Nephron (organoid): Measurements from ENCODE around the gene BAIAP2L1.
"Not testable (repeated sequence)": the region's sequence is repeated elsewhere in the genome, so short reads cannot be mapped to it uniquely, and the experiment has no call there.

Experiments
- H3K27ac Mint-ChIP-seq, 3 experiments: 2 replicates each; pipeline ENCODE4 v1.8.0; 2020; ENCODE audit warnings: mixed read lengths in 3 of 3, mild to moderate bottlenecking in 2 of 3, moderate library complexity in 1 of 3
- H3K27me3 Mint-ChIP-seq: 2 replicates; pipeline ENCODE4 v1.8.0; 2021; ENCODE audit warnings: low read depth, mild to moderate bottlenecking, moderate library complexity, mixed read lengths
- H3K36me3 Mint-ChIP-seq: 2 replicates; pipeline ENCODE4 v1.8.0; 2020; ENCODE audit warnings: low read depth, mixed read lengths
- H3K4me1 Mint-ChIP-seq: 2 replicates; pipeline ENCODE4 v1.8.0; 2020; ENCODE audit warnings: mixed read lengths
- H3K4me3 Mint-ChIP-seq, 3 experiments: 2 replicates each; pipeline ENCODE4 v1.8.0; 2020; ENCODE audit warnings: mild to moderate bottlenecking in 3 of 3, mixed read lengths in 3 of 3, moderate library complexity in 2 of 3
- H3K9me3 Mint-ChIP-seq: 2 replicates; pipeline ENCODE4 v1.8.0; 2020; ENCODE audit warnings: mixed read lengths
- TF ChIP-seq, protein P1 (sequence below), 3 experiments: fragments of 200-600 bp; sonication (generic); IDR thresholded peaks; one replicate each; pipeline ENCODE4 v1.5.0; 2021; ENCODE audit warnings: antibody characterized with exemption in 3 of 3; ENCODE audit not compliant: unreplicated experiment in 3 of 3

BAIAP2L1 gene

DNA sequence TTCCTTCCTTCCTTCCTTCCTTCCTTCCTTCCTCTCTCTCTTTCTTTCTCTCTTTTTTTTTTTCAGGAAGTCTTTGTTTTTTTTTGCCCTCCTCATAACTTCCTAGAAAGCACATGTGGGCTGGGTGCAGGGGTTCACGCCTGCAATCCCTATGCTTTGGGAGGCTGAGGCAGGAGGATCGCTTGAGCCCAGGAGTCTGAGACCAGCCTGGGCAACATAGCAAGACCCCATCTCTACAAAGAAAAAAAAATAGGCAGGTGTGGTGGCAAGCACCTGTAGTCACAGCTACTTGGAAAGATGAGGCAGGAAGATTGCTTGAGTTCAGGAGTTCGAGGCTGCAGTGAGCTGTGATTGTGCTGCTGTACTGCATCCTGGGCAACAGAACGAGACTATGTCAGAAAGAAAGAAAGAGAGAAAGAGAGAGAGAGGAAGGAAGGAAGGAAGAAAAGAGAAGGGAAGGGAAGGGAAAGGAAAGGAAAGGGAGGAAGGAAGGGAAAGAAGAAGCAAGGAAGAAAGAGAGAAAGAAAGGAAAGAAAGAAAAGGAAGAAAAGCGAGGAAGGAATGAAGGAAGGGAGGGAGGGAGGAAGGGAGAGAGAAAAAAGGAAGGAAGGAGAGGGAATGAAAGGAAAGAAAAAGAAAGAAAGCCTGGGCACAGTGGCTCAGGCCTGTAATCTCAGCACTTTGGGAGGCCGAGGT, 13.5 kb upstream of the BAIAP2L1 start:
- Mint-ChIP-seq H3K36me3 (no peaks in the 10 kb centered on the region), H3K9me3 (no peaks in the 10 kb centered on the region)

DNA sequence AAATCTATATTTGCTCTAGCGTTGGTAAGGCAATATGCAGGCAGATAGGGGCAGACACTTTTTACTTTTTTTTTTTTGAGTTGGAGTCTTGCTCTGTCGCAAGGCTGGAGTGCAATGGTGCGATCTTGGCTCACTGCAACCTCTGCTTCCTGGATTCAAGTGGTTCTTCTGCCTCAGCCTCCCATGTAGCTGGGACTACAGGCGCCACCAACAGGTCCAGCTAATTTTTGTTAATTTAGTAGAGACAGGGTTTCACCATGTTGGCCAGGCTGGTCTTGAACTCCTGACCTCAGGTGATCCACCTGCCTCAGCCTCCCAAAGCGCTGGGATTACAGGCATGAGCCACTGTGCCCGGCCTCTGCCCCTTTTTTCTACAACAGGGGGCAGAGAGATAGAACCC, 12.8 kb upstream of the BAIAP2L1 start:
- not testable (repeated sequence) for H3K4me1 Mint-ChIP-seq, H3K9me3 Mint-ChIP-seq, H3K36me3 Mint-ChIP-seq, H3K4me3 Mint-ChIP-seq, H3K27ac Mint-ChIP-seq
- H3K27me3 Mint-ChIP-seq, result peaks cover 23% of the 10 kb centered on the region

More for the DNA sequence above, 13.5 kb upstream of the BAIAP2L1 start:
- TF ChIP-seq, protein P1, sequence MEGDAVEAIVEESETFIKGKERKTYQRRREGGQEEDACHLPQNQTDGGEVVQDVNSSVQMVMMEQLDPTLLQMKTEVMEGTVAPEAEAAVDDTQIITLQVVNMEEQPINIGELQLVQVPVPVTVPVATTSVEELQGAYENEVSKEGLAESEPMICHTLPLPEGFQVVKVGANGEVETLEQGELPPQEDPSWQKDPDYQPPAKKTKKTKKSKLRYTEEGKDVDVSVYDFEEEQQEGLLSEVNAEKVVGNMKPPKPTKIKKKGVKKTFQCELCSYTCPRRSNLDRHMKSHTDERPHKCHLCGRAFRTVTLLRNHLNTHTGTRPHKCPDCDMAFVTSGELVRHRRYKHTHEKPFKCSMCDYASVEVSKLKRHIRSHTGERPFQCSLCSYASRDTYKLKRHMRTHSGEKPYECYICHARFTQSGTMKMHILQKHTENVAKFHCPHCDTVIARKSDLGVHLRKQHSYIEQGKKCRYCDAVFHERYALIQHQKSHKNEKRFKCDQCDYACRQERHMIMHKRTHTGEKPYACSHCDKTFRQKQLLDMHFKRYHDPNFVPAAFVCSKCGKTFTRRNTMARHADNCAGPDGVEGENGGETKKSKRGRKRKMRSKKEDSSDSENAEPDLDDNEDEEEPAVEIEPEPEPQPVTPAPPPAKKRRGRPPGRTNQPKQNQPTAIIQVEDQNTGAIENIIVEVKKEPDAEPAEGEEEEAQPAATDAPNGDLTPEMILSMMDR (IDR thresholded peaks at IDR 0.05; ENCODE audit: unreplicated experiment in 3 of 3), result no peak
- Mint-ChIP-seq H3K4me1 (no peaks in the 10 kb centered on the region), H3K27ac (no peak overlapping the region), H3K4me3 (no peak overlapping the region), H3K27me3 (peaks cover 23% of the 10 kb centered on the region)

DNA sequence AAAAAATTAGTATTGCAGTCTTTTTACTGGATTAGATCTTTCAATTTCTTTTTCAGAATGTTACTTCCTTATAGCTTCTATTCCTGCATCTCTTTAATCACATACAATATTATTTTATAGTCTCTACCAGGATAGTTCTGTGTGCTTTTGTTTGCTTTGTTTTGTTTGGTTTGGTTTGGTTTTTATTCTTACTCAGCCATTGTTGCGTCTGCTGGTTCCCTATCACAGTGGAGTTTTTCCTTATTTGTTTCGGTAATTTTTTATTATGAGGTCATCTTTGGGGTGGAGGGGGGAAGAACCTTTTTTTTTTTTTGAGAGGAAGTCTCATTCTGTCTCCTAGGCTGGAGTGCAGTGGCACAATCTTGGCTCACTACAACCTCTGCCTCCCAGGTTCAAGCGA, 9.0 kb upstream of the BAIAP2L1 start:
- Mint-ChIP-seq H3K36me3 (no peaks in the 10 kb centered on the region), H3K27ac (no peak overlapping the region), H3K27me3 (peaks cover 21% of the 10 kb centered on the region), H3K4me1 (no peaks in the 10 kb centered on the region), H3K4me3 (no peak overlapping the region), H3K9me3 (no peaks in the 10 kb centered on the region)
- TF ChIP-seq, protein P1 (IDR thresholded peaks at IDR 0.05; ENCODE audit: unreplicated experiment in 3 of 3), result no peak

DNA sequence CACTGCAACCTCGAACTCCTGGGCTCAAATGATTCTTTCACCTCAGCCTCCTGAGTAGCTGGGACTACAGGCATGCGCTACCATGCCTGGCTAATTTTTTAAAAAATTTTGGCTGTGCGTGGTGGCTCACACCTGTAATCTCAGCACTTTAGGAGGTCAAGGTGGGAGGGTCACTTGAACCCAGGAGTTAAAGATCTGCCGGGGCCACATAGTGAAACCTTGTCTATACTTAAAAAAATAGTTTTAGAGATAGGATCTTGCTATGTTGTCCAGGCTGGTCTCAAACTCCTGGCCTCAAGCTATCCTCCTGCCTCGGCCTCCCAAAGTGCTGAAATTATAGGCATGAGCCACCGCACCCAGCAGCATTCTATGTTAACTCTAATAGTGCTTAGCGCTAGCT, 7.3 kb upstream of the BAIAP2L1 start:
- not testable (repeated sequence) for H3K4me1 Mint-ChIP-seq, H3K27ac Mint-ChIP-seq, H3K9me3 Mint-ChIP-seq, H3K4me3 Mint-ChIP-seq, H3K36me3 Mint-ChIP-seq
- peaks cover 30% of the 10 kb centered on the region for H3K27me3 Mint-ChIP-seq

DNA sequence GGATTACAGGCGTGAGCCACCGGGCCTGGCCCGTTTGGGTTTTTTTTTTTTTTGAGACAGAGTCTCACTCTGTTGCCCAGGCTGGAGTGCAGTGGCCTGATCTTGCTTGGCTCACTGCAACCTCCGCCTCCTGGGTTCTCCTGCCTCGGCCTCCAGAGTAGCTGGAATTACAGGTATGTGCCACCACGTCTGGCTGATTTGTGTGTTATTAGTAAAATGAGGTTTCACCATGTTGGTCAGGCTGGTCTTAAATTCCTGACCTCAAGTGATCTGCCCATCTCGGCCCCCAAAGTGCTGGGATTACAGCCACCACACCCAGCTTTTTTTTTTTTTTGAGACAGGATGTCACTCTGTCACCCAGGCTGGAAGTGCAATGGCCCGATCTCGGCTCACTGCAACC, 5.9 kb upstream of the BAIAP2L1 start:
- H3K4me3 Mint-ChIP-seq, result no peak overlapping the region
- H3K36me3 Mint-ChIP-seq, result no peaks in the 10 kb centered on the region
- peaks cover 42% of the 10 kb centered on the region for H3K27me3 Mint-ChIP-seq
- TF ChIP-seq, protein P1 (IDR thresholded peaks at IDR 0.05; ENCODE audit: unreplicated experiment in 3 of 3), result no peak
- no peaks in the 10 kb centered on the region for H3K4me1 Mint-ChIP-seq
- H3K27ac Mint-ChIP-seq, result no peak overlapping the region
- H3K9me3 Mint-ChIP-seq, result no peaks in the 10 kb centered on the region

DNA sequence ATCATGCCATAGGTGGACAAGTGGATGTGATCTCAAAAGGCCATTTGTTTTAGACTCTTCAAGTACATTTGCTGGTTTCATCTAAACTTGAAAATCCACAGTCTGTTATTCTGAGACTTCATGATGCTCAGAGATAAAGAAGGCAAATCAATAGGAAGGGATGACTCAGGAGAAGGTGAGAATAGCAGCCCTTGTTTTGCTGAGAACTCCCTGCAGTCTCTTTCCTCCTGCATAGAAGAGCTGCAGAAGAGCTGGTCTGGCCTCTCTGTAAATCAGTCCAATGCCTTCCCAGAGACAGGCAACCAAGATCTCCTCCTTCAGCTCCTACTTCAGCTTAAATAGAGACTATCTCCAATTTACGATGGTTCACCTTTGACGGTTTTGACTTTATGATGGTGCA, 4.0 kb upstream of the BAIAP2L1 start:
- Mint-ChIP-seq H3K27ac (no peak overlapping the region), H3K4me1 (peaks cover under 1% of the 10 kb centered on the region), H3K27me3 (peaks cover 43% of the 10 kb centered on the region), H3K36me3 (no peaks in the 10 kb centered on the region), H3K9me3 (no peaks in the 10 kb centered on the region), H3K4me3 (no peak overlapping the region)
- TF ChIP-seq, protein P1 (IDR thresholded peaks at IDR 0.05; ENCODE audit: unreplicated experiment in 3 of 3), result no peak

DNA sequence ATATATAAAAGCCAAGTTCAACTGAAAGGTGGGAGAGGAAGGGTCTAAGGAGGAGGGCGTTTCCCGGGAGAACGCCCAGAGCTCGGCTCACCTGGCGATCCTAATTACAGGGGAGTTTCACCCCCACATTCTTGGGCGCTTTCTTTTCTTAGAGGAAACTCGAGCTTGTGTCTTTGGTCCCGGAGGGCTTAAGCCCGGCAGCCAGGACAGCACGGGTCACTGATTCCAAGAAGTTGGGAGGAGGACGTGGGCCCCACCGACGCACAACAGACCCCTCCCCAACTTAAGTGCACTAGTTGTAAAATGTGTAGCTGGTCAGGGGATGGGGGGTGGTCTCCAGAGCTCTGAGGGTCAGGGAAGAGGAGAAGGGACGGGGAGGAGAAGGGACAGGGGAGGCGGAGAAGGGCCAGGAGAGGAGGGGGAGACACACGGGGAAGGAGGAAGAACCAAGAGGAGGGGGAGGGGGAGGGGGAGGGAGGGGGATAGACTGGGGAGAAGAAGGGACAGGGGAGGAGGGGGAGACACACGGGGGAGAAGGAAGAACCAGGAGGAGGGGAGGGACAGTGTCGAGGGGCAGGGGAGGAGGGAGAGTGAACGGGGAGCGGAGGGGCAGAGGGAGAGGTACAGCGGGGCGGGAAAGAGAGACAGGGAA, 874 bp downstream of the BAIAP2L1 start:
- Mint-ChIP-seq H3K9me3 (no peaks in the 10 kb centered on the region), H3K27ac (peak overlapping the region; percentile 58 to 83 (median 82)), H3K4me1 (peaks cover 21% of the 10 kb centered on the region), H3K36me3 (no peaks in the 10 kb centered on the region), H3K4me3 (peak overlapping the region; percentile 79 to 87 (median 87)), H3K27me3 (peaks cover 46% of the 10 kb centered on the region)
- TF ChIP-seq, protein P1 (IDR thresholded peaks at IDR 0.05; ENCODE audit: unreplicated experiment in 3 of 3), result no peak
